ENCODE results near the gene GMDS.

The GMDS gene

DNA sequence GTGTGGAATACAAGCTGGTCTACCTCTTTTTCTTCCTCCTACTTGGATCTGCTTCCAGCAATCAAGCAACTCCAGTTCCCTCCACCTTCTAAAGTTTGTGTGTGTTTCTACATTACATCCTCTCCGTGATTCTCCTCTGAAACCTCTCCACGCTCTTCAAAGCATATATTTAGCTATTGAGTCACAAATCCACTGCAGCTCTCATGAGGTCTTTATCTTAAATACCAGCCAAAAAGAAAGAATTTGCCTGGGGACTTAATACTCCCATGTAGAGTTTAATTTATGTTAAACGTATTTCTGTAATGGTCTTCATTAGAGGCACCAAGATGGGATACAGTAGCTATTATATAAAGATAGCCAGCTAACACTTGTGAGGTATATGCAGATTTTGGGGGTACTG lies 557.0 kb downstream of the GMDS start:
- Histone ChIP-seq H3K4me2 (no peak overlapping the region), H3K36me3 (ENCODE audit: insufficient read depth) (no peaks in the 10 kb centered on the region), H3K27ac (no peak overlapping the region), H3K4me1 (ENCODE audit: low read depth, poor library complexity, severe bottlenecking) (no peaks in the 10 kb centered on the region), H3K4me3 (IDR thresholded peaks at IDR 0.05; ENCODE audit: insufficient read depth, low read depth, low read length) (no peak overlapping the region), H2AFZ (ENCODE audit: low read depth) (no peak overlapping the region), H3K79me2 (ENCODE audit: insufficient read depth, low read depth) (no peaks in the 10 kb centered on the region), H3K9ac (no peak overlapping the region), H3K27me3 (ENCODE audit: insufficient read depth, low read depth) (no peaks in the 10 kb centered on the region), H4K20me1 (ENCODE audit: insufficient read depth) (no peaks in the 10 kb centered on the region)
- TF ChIP-seq, protein P1, sequence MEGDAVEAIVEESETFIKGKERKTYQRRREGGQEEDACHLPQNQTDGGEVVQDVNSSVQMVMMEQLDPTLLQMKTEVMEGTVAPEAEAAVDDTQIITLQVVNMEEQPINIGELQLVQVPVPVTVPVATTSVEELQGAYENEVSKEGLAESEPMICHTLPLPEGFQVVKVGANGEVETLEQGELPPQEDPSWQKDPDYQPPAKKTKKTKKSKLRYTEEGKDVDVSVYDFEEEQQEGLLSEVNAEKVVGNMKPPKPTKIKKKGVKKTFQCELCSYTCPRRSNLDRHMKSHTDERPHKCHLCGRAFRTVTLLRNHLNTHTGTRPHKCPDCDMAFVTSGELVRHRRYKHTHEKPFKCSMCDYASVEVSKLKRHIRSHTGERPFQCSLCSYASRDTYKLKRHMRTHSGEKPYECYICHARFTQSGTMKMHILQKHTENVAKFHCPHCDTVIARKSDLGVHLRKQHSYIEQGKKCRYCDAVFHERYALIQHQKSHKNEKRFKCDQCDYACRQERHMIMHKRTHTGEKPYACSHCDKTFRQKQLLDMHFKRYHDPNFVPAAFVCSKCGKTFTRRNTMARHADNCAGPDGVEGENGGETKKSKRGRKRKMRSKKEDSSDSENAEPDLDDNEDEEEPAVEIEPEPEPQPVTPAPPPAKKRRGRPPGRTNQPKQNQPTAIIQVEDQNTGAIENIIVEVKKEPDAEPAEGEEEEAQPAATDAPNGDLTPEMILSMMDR (conservative IDR thresholded peaks at IDR 0.05; ENCODE audit: low read depth, low read length), result no peak

DNA sequence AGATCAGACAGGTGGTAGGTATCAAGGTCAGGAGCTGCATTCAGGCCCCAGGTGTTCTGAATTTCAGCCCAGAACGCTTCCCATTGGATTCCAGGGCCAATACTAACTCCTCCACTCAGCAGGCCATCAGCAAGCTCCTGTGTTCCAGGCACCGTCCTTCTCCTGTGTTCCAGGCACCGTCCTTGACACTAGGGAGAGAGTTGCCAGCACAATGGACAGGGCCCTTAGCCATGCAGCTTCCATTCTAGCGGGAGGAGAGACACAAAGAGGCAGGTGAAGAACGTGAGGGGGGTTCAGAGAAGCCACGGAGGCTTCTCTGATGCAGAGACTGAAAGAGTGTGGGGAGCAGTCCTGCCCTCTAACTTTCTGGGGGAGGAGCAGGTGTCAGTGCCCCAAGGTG lies 558.0 kb downstream of the GMDS start:
- no peaks in the 10 kb centered on the region for H3K4me1 ChIP-seq (ENCODE audit: low read depth, poor library complexity, severe bottlenecking)
- H3K36me3 ChIP-seq (ENCODE audit: insufficient read depth), result no peaks in the 10 kb centered on the region
- H3K4me3 ChIP-seq (IDR thresholded peaks at IDR 0.05; ENCODE audit: insufficient read depth, low read depth, low read length), result no peak overlapping the region
- H4K20me1 ChIP-seq (ENCODE audit: insufficient read depth), result no peaks in the 10 kb centered on the region
- H3K27me3 ChIP-seq (ENCODE audit: insufficient read depth, low read depth), result no peaks in the 10 kb centered on the region
- no peak overlapping the region for H3K4me2 ChIP-seq
- no peaks in the 10 kb centered on the region for H3K79me2 ChIP-seq (ENCODE audit: insufficient read depth, low read depth)
- H3K27ac ChIP-seq, result no peak overlapping the region
- TF ChIP-seq, protein P1 (conservative IDR thresholded peaks at IDR 0.05; ENCODE audit: low read depth, low read length), result no peak
- no peak overlapping the region for H3K9ac ChIP-seq
- H2AFZ ChIP-seq (ENCODE audit: low read depth), result no peak overlapping the region

DNA sequence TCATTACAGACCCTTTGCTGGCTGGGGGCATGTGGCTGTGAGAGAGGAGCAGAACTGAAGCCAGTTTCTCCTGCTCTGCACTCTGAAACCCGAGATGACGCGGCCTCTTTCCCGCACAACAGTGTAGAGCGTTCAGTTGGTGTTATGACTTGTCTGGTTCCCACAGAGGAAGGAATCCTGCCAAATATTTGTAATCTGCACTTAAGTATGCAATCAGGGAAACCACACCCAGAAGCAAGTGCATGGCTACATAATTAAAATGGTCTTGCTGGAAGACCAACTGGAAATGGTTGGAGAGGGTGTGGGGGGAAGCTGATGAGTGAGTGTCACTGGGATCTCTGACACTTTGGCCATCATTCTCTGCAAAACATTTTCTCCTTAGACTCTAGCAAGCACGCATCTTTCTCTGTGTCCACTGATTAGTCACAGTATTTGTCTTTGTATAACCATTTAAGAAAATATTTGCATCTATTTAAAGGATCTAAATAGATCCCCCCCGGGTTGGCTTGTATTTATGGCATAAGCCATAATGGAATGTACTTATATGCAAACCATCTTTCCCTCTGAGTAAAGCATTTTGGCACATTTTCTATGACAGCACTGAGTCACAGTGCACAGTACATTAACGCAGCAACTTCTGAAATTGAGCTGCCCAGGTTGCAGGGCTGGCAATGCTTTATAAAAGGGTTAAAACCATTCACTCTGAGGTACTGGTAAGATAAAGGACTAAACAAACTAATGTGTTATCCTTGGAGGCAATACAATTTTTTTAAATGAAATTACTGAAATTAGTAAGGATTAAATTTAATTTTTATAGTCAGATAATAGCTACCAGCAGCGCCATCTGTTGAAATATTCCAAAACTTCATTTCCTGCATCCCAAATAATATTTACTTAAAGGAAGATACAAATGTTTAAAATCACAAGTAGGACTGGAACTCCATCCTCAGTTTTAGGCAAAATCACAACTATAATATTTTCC lies 559.0 kb downstream of the GMDS start:
- Histone ChIP-seq H3K27ac (no peak overlapping the region), H3K4me2 (no peak overlapping the region)

DNA sequence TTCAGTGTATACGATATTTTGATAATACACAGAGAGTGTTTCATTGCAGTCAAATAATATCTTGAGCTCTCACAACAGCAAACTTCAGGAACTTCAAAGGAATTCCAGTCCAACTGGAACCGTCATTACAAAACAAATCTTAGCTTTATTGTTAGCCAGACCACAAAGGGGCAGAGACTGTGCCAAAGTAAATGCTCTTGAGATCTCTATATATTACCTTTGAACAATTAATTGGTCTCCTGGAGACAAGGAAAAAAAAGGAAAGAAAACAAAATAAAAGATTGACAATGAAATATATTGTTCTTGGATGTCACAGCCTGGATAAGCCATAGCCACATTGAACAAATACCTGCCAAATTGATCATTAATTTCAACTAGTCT lies 565.7 kb downstream of the GMDS start:
- TF ChIP-seq, protein P1 (conservative IDR thresholded peaks at IDR 0.05; ENCODE audit: low read depth, low read length), result no peak
- H3K36me3 ChIP-seq (ENCODE audit: insufficient read depth), result no peaks in the 10 kb centered on the region
- H2AFZ ChIP-seq (ENCODE audit: low read depth), result no peak overlapping the region
- H3K27me3 ChIP-seq (ENCODE audit: insufficient read depth, low read depth), result no peaks in the 10 kb centered on the region
- no peak overlapping the region for H3K4me3 ChIP-seq (IDR thresholded peaks at IDR 0.05; ENCODE audit: insufficient read depth, low read depth, low read length)
- H3K9ac ChIP-seq, result no peak overlapping the region
- no peaks in the 10 kb centered on the region for H3K4me1 ChIP-seq (ENCODE audit: low read depth, poor library complexity, severe bottlenecking)
- H3K4me2 ChIP-seq, result no peak overlapping the region
- no peaks in the 10 kb centered on the region for H4K20me1 ChIP-seq (ENCODE audit: insufficient read depth)
- H3K27ac ChIP-seq, result no peak overlapping the region
- no peaks in the 10 kb centered on the region for H3K79me2 ChIP-seq (ENCODE audit: insufficient read depth, low read depth)

More for the DNA sequence above, 559.0 kb downstream of the GMDS start:
- Histone ChIP-seq H3K79me2 (ENCODE audit: insufficient read depth, low read depth) (no peaks in the 10 kb centered on the region), H3K4me3 (IDR thresholded peaks at IDR 0.05; ENCODE audit: insufficient read depth, low read depth, low read length) (no peak overlapping the region), H3K4me1 (ENCODE audit: low read depth, poor library complexity, severe bottlenecking) (no peaks in the 10 kb centered on the region), H3K36me3 (ENCODE audit: insufficient read depth) (no peaks in the 10 kb centered on the region), H3K9ac (no peak overlapping the region), H3K27me3 (ENCODE audit: insufficient read depth, low read depth) (no peaks in the 10 kb centered on the region), H4K20me1 (ENCODE audit: insufficient read depth) (no peaks in the 10 kb centered on the region), H2AFZ (ENCODE audit: low read depth) (no peak overlapping the region)
- TF ChIP-seq, protein P1 (conservative IDR thresholded peaks at IDR 0.05; ENCODE audit: low read depth, low read length), result no peak

Data from KMS-11 (cell line).